Globus pallidus (tissue), 1 donor: ENCODE data around the gene CCDC117.
A peak's percentile ranks its signal among the peaks of the same experiment; 100 is the strongest.

Experiments used
- DNase-seq: peaks from one replicate; pipeline ENCODE4 v3.0.0-alpha.2; 2015; ENCODE audit warnings: low spot score

Gene CCDC117

GRCh38 chr22:28769394-28770085, 3.0 kb upstream of the CCDC117 start:
- no peak for DNase-seq

GRCh38 chr22:28771195-28771791, 1.2 kb upstream of the CCDC117 start:
- no peak for DNase-seq

GRCh38 chr22:28773461-28773867, 969 bp downstream of the CCDC117 start:
- DNase-seq, result no peak

DNA sequence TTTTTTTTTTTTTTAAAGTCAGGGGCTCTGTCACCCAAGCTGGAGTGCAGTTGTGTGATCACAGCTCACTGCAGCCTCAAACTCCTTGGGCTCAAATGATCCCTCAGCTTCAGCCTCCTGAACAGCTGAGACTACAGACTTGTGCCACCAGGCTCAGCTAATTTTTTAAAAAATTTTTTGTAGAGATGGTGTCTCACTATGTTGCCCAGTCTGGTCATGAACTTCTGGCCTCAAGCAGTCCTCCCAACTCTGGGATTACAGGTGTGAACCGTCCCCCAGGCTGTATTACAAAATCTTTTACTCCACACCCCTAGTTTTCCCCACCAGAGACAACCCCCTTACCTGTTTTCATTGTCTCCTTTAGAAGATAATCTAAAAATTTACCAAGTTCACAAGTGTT, 1.9 kb downstream of the CCDC117 start:
- DNase-seq, result no peak

DNA sequence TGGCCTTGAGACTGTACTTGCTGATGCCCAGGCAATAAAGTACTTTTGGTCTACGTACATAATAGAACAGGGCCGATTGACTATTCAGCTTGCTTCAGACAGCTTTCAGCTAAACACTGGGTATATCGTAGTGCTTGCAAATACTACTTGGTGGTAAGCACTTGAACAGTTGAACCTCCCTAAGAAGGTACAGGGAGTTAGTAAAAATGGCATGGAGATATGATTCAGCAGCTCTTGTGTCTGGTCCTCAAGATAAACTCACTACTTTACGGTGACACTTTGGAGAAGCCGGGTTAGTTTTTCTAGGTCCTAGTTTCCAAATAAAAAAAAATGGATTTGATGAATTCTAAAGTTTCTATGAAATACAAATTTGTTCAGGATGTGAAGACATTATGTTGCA, 7.3 kb downstream of the CCDC117 start:
- DNase-seq, result no peak

GRCh38 chr22:28780296-28780695, 7.8 kb downstream of the CCDC117 start:
- DNase-seq, result no peak

GRCh38 chr22:28783786-28784671, 11.5 kb downstream of the CCDC117 start:
- DNase-seq, result no peak

- no peak for DNase-seq
Measured at GRCh38 chr22:28788601-28789000, 16.1 kb downstream of the CCDC117 start.

DNA sequence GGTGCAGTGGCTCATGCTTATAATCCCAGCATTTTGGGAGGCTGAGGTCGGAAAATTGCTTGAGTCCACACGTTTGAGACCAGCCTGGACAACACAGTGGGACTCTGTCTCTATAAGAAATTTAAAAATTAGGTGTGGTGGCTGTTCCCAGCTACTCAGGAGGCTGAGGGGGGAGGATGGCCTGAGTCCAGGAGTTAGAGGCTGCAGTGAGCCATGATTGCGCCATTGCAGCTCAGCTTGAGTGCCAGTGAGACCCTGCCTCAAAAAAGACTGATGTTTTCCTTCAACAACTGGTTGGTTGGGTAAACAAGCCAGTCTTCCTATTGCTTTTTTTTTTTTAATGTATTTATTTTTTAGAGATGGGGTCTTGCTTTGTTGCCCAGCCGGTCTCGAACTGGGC, 18.6 kb downstream of the CCDC117 start:
- no peak for DNase-seq

DNA sequence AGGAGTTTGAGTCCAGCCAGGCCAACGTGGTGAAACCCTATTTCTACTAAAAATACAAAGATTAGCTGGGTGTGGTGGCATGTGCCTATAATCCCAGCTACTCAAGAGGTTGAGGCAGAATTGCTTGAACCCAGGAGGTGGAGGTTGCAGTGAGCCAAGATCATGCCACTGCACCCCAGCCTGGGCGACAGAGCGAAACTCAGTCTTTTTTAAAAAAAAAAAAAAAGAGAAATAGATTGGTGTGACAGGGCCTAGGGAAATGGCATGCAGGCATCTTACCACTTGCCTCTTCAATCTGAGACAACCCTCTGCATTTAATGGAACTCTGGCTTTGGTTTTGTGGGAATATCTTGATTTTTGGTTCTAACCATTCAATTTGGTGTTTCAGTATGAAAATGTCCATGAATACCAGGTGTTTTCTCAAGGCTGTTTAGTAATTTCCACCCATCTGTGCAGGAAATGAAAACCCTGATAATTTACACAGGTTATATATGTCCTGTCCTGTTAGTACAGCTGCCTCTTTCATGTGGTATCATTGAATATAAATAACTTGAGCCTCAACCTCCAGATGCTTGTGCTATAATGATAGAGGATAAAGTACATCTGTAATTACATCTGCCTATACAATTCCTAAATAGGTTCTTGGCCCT, 19.5 kb downstream of the CCDC117 start:
- DNase-seq, result no peak

DNA sequence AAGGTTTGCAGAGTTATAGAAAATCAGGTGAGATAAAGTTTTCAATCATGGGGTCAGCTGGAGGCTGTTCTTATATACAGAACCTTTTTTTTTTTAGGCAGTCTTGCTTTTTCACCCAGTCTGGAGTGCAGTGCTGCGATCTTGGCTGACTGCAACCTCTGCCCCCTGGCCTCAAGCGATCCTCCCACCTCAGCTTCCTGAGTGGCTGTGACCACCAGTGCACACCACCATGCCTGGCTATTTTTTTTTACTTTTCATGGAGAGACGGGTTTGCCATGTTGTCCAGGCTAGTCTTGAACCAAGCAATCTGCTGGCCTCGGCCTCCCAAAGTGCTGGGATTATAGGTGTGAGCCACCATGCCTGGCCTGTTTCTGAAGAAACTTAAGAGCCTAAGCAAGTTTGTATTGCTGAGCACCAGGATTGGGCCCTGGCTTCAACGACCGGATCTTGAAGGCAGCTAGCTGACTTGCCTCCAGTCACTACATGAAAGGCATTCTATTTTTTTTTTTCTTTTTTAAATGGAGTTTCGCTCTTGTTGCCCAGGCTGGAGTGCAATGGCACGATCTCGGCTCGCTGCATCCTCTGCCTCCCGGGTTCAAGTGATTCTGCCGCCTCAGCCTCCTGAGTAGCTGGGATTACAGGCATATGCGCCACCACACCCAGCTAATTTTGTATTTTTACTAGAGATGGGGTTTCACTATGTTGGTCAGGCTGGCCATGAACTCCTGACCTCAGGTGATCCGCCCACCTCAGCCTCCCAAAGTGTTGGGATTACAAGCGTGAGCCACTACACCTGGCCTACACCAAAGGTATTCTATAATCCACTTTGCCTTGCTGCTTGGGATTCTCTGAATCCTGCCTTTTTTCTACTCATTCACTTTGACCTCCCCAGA, 20.2 kb downstream of the CCDC117 start:
- DNase-seq, result no peak

DNA sequence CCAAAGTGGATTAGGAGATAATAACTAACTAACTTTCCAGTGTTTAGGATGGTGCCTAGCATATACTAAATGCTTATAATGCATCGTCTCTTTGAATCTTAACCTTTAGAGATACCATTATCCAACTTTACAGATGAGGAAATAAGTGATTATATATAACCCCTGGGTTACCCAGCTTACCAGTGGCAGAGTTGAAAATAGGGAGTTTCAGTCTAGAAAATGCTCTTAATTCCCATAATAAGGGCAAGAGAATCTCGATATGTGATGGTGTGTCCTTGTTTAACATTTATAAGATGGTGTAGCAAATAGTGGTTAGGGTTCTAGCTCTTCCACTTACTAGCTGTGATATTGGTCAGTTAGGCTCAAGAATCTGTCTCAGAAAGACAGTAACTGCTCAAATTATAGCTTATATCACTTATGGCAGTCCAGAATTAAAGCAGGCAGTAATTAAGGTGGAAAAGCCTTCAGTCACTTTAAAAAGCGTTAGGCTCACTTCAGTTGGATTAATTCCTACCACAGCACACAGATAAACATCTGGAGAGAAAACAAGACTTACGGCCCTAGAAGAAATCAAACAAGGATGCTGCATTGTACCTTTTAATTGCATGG, 21.6 kb downstream of the CCDC117 start:
- no peak for DNase-seq

DNA sequence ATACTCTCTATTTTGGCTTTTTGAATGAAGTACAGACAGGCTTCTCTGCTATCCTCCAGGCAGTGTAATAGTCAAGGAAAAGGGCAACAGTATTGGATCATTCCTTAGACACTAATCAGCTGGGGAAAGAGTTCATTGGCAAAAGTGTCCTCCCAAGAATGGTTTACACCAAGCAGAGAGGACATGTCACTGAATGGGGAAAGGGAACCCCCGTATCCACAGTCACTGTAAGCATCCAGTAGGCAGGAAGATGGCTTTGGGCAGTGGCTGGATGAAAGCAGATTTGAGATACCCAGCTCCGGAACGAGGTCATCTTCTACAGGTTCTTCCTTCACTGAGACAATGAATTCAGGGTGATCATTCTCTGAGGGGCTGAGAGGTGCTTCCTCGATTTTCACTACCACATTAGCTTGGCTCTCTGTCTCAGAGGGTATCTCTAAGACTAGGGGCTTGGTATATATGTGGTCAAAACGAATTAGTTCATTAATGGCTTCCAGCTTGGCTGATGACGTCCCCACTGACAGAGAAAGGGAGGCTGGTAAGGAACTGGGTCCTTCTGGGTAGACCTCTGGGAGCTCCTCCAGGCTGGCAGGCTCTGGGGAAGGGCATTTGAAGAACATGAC, 22.7 kb downstream of the CCDC117 start:
- DNase-seq, result no peak

GRCh38 chr22:28795932-28796856, 23.7 kb downstream of the CCDC117 start:
- DNase-seq, result no peak

DNA sequence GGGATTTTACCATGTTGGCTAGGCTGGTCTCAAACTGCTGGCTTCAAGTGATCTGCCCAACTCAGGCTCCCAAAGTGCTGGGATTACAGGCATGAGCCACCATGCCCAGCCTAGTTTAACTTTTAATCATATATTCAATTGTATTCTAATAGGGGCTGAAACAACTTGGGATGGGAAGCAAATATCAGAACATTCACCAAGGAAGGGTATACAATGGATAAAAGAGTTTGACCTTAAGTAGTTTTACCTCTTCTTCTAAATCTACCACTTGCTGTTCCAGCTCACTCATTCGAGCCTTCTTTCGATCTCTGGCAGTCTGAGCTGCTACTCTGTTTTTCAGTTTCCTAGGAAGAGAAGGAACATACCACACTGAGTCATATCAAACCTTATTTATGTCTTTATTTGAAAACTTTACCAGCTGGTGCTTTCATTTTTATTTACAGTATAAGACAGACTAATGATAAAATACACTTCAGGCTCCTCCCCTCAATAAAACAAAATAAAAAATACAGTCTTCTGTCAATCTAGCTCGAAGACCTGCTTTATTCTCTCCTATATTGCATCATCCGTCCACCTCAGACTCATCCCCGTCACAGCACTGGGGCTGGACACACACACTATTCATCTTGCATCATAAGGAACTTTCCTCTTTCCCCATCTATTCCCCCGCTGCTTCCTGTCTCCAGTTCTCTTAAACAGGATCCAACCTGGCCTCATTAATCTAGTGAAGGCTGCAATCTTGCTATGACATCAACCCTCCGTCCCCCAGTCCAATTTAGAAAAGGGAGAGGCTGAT, 26.5 kb downstream of the CCDC117 start:
- no peak for DNase-seq

DNA sequence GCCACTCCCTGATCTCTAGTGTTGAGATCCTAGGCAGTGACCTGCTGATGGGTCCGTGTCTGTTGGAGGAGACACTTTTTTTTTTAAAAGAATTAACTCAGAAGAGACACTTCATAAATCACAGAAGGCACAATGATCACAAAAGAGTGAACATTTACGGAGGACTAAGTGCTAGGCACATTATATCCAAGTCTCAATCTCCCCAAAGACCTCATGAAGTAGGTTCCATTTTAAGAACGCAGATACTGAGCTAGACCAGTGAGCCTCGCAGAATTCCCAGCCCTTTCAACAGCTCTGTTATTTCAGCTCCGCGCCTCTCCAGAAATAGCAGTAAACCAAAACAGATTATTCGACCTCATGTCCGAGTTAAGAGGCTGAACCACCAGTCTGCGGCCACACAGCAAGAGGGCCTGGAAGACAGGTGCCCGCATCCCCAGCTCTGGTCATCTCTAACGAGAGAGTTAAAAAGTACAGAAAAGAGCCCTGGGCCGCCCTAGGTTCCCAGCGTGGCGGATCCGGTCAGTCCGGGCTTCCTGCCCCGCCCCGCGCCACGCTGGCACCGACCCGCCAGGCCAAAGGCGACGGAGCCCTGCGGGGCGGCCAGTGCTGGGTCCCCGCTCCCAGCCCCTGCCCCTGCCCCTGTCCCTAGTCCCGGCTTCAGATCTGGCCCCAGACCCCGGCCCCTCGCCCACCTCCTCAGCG, 27.3 kb downstream of the CCDC117 start:
- DNase-seq, result peak; percentile 39

DNA sequence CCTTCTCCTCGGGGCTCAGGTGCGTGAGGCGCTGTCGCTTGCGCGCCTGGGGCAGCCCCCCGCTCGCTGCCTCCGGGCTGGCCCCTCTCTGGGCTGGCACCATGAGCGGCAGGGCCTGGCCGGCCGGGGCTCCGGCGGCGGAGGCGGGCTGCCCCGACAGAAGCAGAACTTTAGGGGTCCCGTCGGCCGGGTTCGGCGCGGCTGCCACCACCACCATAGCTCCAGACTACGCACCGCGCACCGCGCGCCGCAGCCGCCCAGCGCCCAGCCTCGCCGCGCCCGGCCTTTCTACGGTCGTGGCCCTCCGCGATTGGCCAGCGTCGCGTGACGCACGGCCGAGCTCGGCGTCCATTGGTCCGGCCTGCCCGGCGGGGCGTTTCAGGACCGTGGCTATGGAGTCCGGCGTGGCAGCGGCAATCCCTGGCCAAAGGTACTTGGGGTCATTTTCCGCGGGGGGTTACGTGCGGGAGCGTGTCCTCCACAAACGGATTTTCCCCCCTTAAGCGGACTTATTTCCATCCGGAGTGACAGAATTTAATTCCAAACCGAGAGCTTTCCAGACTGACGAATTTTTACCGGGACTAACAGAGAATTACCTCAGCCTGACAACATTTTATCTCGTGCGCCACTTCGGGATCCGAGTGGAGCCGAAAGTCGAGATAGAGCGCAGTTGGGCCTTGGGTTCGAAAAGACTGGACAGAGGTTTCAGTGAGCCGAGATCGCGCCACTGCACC, 28.0 kb downstream of the CCDC117 start, which contains the start of gene XBP1:
Gene XBP1, minus strand, starts transcription at position 262 of the 734 bp plus-strand sequence.
- peak; percentile 91 for DNase-seq
